ENCODE results near the gene ARIH1. TPM values are rescaled to one million over a fixed set of nuclear protein-coding genes. Genes with fewer than 3 reads are reported as not detected.

The ARIH1 gene
- total RNA-seq, 1 experiment from 2014 or later: 192 TPM

DNA sequence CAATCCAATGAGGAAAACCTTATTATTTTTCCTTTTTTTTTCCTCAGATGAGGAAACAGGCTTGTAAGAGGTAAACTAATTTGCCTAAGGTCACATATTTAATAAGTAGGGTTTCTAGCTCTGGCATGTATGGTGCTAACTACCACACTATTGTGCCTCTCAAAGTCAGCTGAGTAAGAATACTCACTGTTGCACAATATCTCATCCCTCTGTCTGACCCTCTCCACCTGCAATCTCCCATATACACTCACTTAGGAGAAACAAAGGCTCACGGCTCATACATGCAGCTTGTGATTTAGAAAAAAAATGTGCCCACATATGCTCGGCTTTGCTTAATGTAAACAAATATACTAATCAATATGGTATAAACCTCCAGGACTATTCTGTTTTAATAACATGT is 10.4 kb upstream of the ARIH1 start:
- H3K27ac ChIP-seq (ENCODE audit: low read length): no peak overlapping the region
- in situ Hi-C loops (cut with HindIII; ENCODE audit: low pct_unique_long_range_greater_than_20kb, low sequenced_read_pairs): no loop called here
- ATAC-seq (no peak), DNase-seq (ENCODE audit: low read depth, low spot score) (no peak)
- TF ChIP-seq, protein P1, sequence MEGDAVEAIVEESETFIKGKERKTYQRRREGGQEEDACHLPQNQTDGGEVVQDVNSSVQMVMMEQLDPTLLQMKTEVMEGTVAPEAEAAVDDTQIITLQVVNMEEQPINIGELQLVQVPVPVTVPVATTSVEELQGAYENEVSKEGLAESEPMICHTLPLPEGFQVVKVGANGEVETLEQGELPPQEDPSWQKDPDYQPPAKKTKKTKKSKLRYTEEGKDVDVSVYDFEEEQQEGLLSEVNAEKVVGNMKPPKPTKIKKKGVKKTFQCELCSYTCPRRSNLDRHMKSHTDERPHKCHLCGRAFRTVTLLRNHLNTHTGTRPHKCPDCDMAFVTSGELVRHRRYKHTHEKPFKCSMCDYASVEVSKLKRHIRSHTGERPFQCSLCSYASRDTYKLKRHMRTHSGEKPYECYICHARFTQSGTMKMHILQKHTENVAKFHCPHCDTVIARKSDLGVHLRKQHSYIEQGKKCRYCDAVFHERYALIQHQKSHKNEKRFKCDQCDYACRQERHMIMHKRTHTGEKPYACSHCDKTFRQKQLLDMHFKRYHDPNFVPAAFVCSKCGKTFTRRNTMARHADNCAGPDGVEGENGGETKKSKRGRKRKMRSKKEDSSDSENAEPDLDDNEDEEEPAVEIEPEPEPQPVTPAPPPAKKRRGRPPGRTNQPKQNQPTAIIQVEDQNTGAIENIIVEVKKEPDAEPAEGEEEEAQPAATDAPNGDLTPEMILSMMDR (IDR thresholded peaks at IDR 0.05): no peak
- no peak for TF ChIP-seq SIN3A (IDR thresholded peaks at IDR 0.05; ENCODE audit: borderline replicate concordance, insufficient read depth, low read depth, low read length)
- TF ChIP-seq, protein P2, sequence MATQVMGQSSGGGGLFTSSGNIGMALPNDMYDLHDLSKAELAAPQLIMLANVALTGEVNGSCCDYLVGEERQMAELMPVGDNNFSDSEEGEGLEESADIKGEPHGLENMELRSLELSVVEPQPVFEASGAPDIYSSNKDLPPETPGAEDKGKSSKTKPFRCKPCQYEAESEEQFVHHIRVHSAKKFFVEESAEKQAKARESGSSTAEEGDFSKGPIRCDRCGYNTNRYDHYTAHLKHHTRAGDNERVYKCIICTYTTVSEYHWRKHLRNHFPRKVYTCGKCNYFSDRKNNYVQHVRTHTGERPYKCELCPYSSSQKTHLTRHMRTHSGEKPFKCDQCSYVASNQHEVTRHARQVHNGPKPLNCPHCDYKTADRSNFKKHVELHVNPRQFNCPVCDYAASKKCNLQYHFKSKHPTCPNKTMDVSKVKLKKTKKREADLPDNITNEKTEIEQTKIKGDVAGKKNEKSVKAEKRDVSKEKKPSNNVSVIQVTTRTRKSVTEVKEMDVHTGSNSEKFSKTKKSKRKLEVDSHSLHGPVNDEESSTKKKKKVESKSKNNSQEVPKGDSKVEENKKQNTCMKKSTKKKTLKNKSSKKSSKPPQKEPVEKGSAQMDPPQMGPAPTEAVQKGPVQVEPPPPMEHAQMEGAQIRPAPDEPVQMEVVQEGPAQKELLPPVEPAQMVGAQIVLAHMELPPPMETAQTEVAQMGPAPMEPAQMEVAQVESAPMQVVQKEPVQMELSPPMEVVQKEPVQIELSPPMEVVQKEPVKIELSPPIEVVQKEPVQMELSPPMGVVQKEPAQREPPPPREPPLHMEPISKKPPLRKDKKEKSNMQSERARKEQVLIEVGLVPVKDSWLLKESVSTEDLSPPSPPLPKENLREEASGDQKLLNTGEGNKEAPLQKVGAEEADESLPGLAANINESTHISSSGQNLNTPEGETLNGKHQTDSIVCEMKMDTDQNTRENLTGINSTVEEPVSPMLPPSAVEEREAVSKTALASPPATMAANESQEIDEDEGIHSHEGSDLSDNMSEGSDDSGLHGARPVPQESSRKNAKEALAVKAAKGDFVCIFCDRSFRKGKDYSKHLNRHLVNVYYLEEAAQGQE (IDR thresholded peaks at IDR 0.05; ENCODE audit: insufficient read depth in 1 of 2, low read depth in 2 of 2, low read length in 1 of 2): no peak
- no peak for TF ChIP-seq TCF7L2 (IDR thresholded peaks at IDR 0.05; ENCODE audit: low read depth, low read length)
- no peak for TF ChIP-seq POLR2AphosphoS5 (IDR thresholded peaks at IDR 0.05; ENCODE audit: low read depth, low read length)
- no peaks in the 10 kb centered on the region for H3K36me3 ChIP-seq (ENCODE audit: control insufficient read depth, insufficient read depth, low read length)
- intact Hi-C loops (cut with micrococcal nuclease; ENCODE audit: unreplicated experiment): no loop called here
- H3K27me3 ChIP-seq (ENCODE audit: control insufficient read depth, insufficient read depth, low read length): no peaks in the 10 kb centered on the region
- no peaks in the 10 kb centered on the region for H3K4me1 ChIP-seq (ENCODE audit: control insufficient read depth, insufficient read depth, low read length)
- no TSS peak for BruUV-seq (replicated peaks)
- CTCF ChIA-PET: no interaction called here
- POLR2A ChIA-PET: interaction anchor here (1.1 kb wide), 1 partner anchor 10 kb away, joined by 5 read pairs; no protein-coding TSS in a partner anchor
- H3K9me3 ChIP-seq (ENCODE audit: control insufficient read depth, insufficient read depth, low read depth, low read length): no peaks in the 10 kb centered on the region
- no peak overlapping the region for H3K4me3 ChIP-seq (ENCODE audit: low read depth in 2 of 2, low read length in 2 of 2)

DNA sequence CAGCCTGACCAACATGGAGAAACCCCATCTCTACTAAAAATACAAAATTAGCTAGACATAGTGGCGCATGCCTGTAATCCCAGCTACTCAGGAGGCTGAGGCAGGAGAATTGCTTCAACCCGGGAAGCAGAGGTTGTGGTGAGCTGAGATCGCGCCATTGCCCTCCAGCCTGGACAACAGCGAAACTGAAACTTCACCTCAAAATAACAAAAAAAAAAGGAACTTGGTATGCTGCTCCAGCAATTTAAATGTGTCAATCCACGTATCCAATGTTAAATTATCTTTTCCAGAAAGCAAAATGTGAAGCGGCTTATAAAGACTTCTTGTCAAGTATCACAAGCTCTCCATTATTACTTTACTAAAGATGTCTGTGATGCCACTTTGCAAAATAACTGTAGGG is 9.9 kb upstream of the ARIH1 start:
- CTCF ChIA-PET: no interaction called here
- in situ Hi-C loops (cut with HindIII; ENCODE audit: low pct_unique_long_range_greater_than_20kb, low sequenced_read_pairs): no loop called here

More for the DNA sequence above, 9.9 kb upstream of the ARIH1 start:
- TF ChIP-seq POLR2AphosphoS5 (IDR thresholded peaks at IDR 0.05; ENCODE audit: low read depth, low read length) (no peak), TCF7L2 (IDR thresholded peaks at IDR 0.05; ENCODE audit: low read depth, low read length) (no peak), SIN3A (IDR thresholded peaks at IDR 0.05; ENCODE audit: borderline replicate concordance, insufficient read depth, low read depth, low read length) (no peak)
- TF ChIP-seq, protein P2 (IDR thresholded peaks at IDR 0.05; ENCODE audit: insufficient read depth in 1 of 2, low read depth in 2 of 2, low read length in 1 of 2): no peak
- TF ChIP-seq, protein P1 (IDR thresholded peaks at IDR 0.05): no peak
- no peaks in the 10 kb centered on the region for H3K36me3 ChIP-seq (ENCODE audit: control insufficient read depth, insufficient read depth, low read length)
- H3K4me3 ChIP-seq (ENCODE audit: low read depth in 2 of 2, low read length in 2 of 2): no peak overlapping the region
- H3K9me3 ChIP-seq (ENCODE audit: control insufficient read depth, insufficient read depth, low read depth, low read length): no peaks in the 10 kb centered on the region
- no peak overlapping the region for H3K27ac ChIP-seq (ENCODE audit: low read length)
- ATAC-seq (no peak), DNase-seq (ENCODE audit: low read depth, low spot score) (no peak)
- no peaks in the 10 kb centered on the region for H3K4me1 ChIP-seq (ENCODE audit: control insufficient read depth, insufficient read depth, low read length)
- POLR2A ChIA-PET: interaction anchor here (0.7 kb wide), 2 partner anchors 13 to 243 kb away, joined by 3 read pairs; no protein-coding TSS in a partner anchor
- intact Hi-C loops (cut with micrococcal nuclease; ENCODE audit: unreplicated experiment): no loop called here
- BruUV-seq (replicated peaks): no TSS peak
- H3K27me3 ChIP-seq (ENCODE audit: control insufficient read depth, insufficient read depth, low read length): no peaks in the 10 kb centered on the region

Data from Panc1 (cell line).